IMR-90 (cell line): Measurements from ENCODE around the gene ADARB2. TPM values are rescaled to one million over a fixed set of nuclear protein-coding genes. Genes with fewer than 3 reads are reported as not detected.

Source experiments
- ATAC-seq: fragments of 200-7000 bp; cut with Tn5 transposase; 2 replicates; pipeline ENCODE4 v1.9.1; 2020; ENCODE audit warnings: low read depth, mild to moderate bottlenecking, moderate library complexity
- BruUV-seq: library from RNA; stranded (reverse); fragments of 400-500 nt; replicated peaks from 2 replicates; lab custom pipeline; 2021; lab: Mats Ljungman, UMichigan
- CTCF ChIA-PET: fragments of 300-600 bp; formaldehyde crosslinking; extraction: SDS; loops from one replicate; lab custom pipeline; 2021; ENCODE audit warnings: antibody characterized with exemption; lab: Yijun Ruan, JAX
- POLR2A ChIA-PET: fragments of 300-600 bp; sonication (Branson Sonifier 250); formaldehyde crosslinking; loops from one replicate; lab custom pipeline; 2022; ENCODE audit warnings: antibody characterized with exemption; ENCODE audit not compliant: unreplicated experiment; lab: Charles Lee
- DNase-seq: peaks from one replicate; pipeline ENCODE4 v3.0.0; 2013
- H2AFZ ChIP-seq: replicated peaks from 2 replicates; pipeline ENCODE3; 2013; ENCODE audit warnings: low read length, mild to moderate bottlenecking; ENCODE audit not compliant: poor library complexity
- H2AK5ac ChIP-seq: 2 replicates; pipeline ENCODE4 v1.6.1; 2013; ENCODE audit warnings: low read depth, low read length, inconsistent platforms
- H2AK9ac ChIP-seq: replicated peaks from 2 replicates; pipeline ENCODE3; 2013; ENCODE audit warnings: mild to moderate bottlenecking, low read depth, low read length, moderate library complexity; ENCODE audit not compliant: poor library complexity
- H2BK120ac ChIP-seq: 2 replicates; pipeline ENCODE4 v1.6.1; 2013; ENCODE audit warnings: low read depth, low read length, inconsistent platforms
- H2BK15ac ChIP-seq: 3 replicates; pipeline ENCODE4 v1.6.1; 2013; ENCODE audit warnings: low read depth, low read length, inconsistent platforms
- H2BK20ac ChIP-seq: 2 replicates; pipeline ENCODE4 v1.6.1; 2013; ENCODE audit warnings: low read depth, mild to moderate bottlenecking, inconsistent platforms, low read length, moderate library complexity
- H2BK5ac ChIP-seq: 2 replicates; pipeline ENCODE4 v1.6.1; 2013; ENCODE audit warnings: mild to moderate bottlenecking, low read depth, low read length, inconsistent platforms; ENCODE audit not compliant: poor library complexity, severe bottlenecking
- H3K14ac ChIP-seq: replicated peaks from 2 replicates; pipeline ENCODE4 v1.6.1; 2013; ENCODE audit warnings: low read depth, low read length, inconsistent platforms
- H3K18ac ChIP-seq: 2 replicates; pipeline ENCODE4 v1.6.1; 2013; ENCODE audit warnings: low read depth, low read length, control low read depth
- H3K23ac ChIP-seq: 2 replicates; pipeline ENCODE4 v1.6.1; 2013; ENCODE audit warnings: low read depth, low read length, inconsistent platforms
- H3K27ac ChIP-seq: 2 replicates; pipeline ENCODE4 v1.5.1; 2013; ENCODE audit warnings: mild to moderate bottlenecking, control low read depth, low read length; ENCODE audit not compliant: insufficient read depth
- H3K27me3 ChIP-seq: 2 replicates; pipeline ENCODE4 v1.6.1; 2013; ENCODE audit warnings: low read length; ENCODE audit not compliant: control insufficient read depth, insufficient read depth
- H3K36me3 ChIP-seq: 2 replicates; pipeline ENCODE4 v1.6.1; 2013; ENCODE audit warnings: low read length, mixed read lengths; ENCODE audit not compliant: control insufficient read depth, insufficient read depth
- H3K4ac ChIP-seq: 2 replicates; pipeline ENCODE4 v1.6.1; 2013; ENCODE audit warnings: low read depth, low read length, inconsistent platforms
- H3K4me1 ChIP-seq: 2 replicates; pipeline ENCODE4 v1.6.1; 2013; ENCODE audit warnings: low read length, mixed read lengths; ENCODE audit not compliant: control insufficient read depth, insufficient read depth
- H3K4me2 ChIP-seq: 2 replicates; pipeline ENCODE4 v1.6.1; 2013; ENCODE audit warnings: low read depth, mild to moderate bottlenecking, control low read depth, low read length, moderate library complexity
- H3K4me3 ChIP-seq: 2 replicates; pipeline ENCODE4 v1.5.1; 2013; ENCODE audit warnings: low read depth, mild to moderate bottlenecking, control low read depth, low read length, moderate library complexity; ENCODE audit not compliant: insufficient read depth
- H3K56ac ChIP-seq: 2 replicates; pipeline ENCODE4 v1.6.1; 2013; ENCODE audit warnings: low read length, inconsistent platforms; ENCODE audit not compliant: insufficient read depth; ENCODE audit errors: extremely low read depth
- H3K79me1 ChIP-seq, 2 experiments: 2 replicates each; pipeline ENCODE4 v1.6.1; 2013; ENCODE audit warnings: low read length in 2 of 2, inconsistent platforms in 1 of 2, low read depth in 1 of 2
- H3K9ac ChIP-seq: 2 replicates; pipeline ENCODE4 v1.6.1; 2013; ENCODE audit warnings: low read depth, low read length, control low read depth
- H3K9me1 ChIP-seq: 2 replicates; pipeline ENCODE4 v1.6.1; 2013; ENCODE audit warnings: low read length, inconsistent platforms; ENCODE audit not compliant: insufficient read depth
- H3K9me3 ChIP-seq: 2 replicates; pipeline ENCODE4 v1.6.1; 2013; ENCODE audit warnings: low read length; ENCODE audit not compliant: control insufficient read depth, insufficient read depth
- H4K20me1 ChIP-seq: 2 replicates; pipeline ENCODE4 v1.6.1; 2013; ENCODE audit warnings: low read length, inconsistent platforms; ENCODE audit not compliant: insufficient read depth
- H4K5ac ChIP-seq: 2 replicates; pipeline ENCODE4 v1.6.1; 2013; ENCODE audit warnings: mild to moderate bottlenecking, low read depth, low read length, control low read depth
- H4K8ac ChIP-seq, 2 experiments: 2 replicates each; pipeline ENCODE4 v1.6.1; 2013; ENCODE audit warnings: low read depth in 2 of 2, low read length in 2 of 2, control low read depth in 1 of 2, inconsistent platforms in 1 of 2
- H4K91ac ChIP-seq: 2 replicates; pipeline ENCODE4 v1.6.1; 2013; ENCODE audit warnings: low read depth, low read length, inconsistent platforms; ENCODE audit not compliant: insufficient read depth
- CHD1 ChIP-seq: IDR thresholded peaks from 2 replicates; pipeline ENCODE4 v1.6.1; 2012; ENCODE audit warnings: low read depth, low read length, improper control_type of control experiment
- MAZ ChIP-seq: IDR thresholded peaks from 2 replicates; pipeline ENCODE4 v1.6.1; 2012; ENCODE audit warnings: low read depth, mild to moderate bottlenecking, low read length, improper control_type of control experiment, moderate library complexity, borderline replicate concordance
- RAD21 ChIP-seq: IDR thresholded peaks from 2 replicates; pipeline ENCODE4 v1.6.1; 2012; ENCODE audit warnings: low read length, improper control_type of control experiment
- WGBS, 2 experiments: methylation state at CpG; one replicate each; pipeline versions ENCODE4 v1.1.5 to v1.1.7; 2013; ENCODE audit warnings: missing lambda C conversion rate in 2 of 2; ENCODE audit not compliant: insufficient read length in 1 of 2; ENCODE audit errors: extremely low coverage in 2 of 2; 5-methylcytosine and 5-hydroxymethylcytosine counted together
- dilution Hi-C: fragments of 300-500 bp; cut with HindIII; formaldehyde crosslinking; loops from one replicate; pipeline ENCODE4 v1.14.3; 2018; ENCODE audit warnings: low sequenced_read_pairs; ENCODE audit not compliant: unreplicated experiment
- in situ Hi-C: fragments of 300-500 bp; cut with MboI; formaldehyde crosslinking; loops from 3 replicates; pipeline ENCODE4 v1.14.3; 2019; ENCODE audit warnings: low sequenced_read_pairs, inconsistent platforms, mixed read lengths
- intact Hi-C: fragments of 100-400 bp; cut with micrococcal nuclease; formaldehyde crosslinking; loops from 2 replicates; pipeline ENCODE4 v1.10.0; 2022
- polyA plus RNA-seq, 3 experiments: library from polyadenylated mRNA; depleted of rRNA; stranded (reverse); fragments of >200 nt; gene quantifications; 2 replicates each; pipeline ENCODE4 v1.2.3, GENCODE V29; 2012; ENCODE audit warnings: low replicate concordance in 1 of 3
- total RNA-seq: library from RNA; depleted of rRNA; stranded (reverse); fragments of >200 nt; gene quantifications from 2 replicates; pipeline ENCODE4 v1.2.3, GENCODE V29; 2012

Gene ADARB2
- total and polyA plus RNA-seq, 2 of the 4 experiments (the other 2 are of a cell fraction) = not detected

DNA sequence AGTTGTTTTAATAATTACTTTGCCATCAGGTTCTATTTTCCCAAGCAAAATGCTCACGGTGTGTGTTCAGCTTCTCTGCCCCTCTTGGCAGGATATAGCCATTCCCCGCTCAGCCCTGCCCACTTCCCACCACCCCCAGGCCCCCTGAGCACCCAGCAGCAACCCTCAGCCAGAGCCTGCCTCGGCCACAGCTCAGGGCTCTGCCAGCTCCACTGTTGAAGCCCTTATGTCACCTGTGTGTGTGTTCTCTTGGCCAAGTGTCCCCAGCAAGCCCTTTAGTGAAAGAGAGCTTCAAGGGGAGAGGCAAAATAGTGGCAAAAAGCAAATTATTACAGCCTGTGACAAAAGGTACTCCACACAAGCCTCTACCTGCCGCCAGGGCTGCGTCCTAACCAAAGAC lies 275.3 kb downstream of the ADARB2 start:
- no peak for DNase-seq
- in situ Hi-C loops (no loop called here), dilution Hi-C loops (no loop called here), intact Hi-C loops (no loop called here)
- Histone ChIP-seq H2AFZ (no peak overlapping the region), H2BK120ac (no peak overlapping the region), H4K20me1 (no peaks in the 10 kb centered on the region), H3K36me3 (no peaks in the 10 kb centered on the region), H4K5ac (no peak overlapping the region), H3K9me3 (peaks cover 34% of the 10 kb centered on the region), H3K4ac (no peak overlapping the region), H3K18ac (no peak overlapping the region), H3K9me1 (no peaks in the 10 kb centered on the region), H2BK5ac (no peak overlapping the region), H3K14ac (no peak overlapping the region), H2BK20ac (no peak overlapping the region), H2BK15ac (no peak overlapping the region), H3K27ac (no peak overlapping the region), H4K91ac (no peak overlapping the region), H3K56ac (no peak overlapping the region), H3K9ac (no peak overlapping the region), H3K4me2 (no peak overlapping the region), H2AK5ac (no peak overlapping the region), H3K23ac (no peak overlapping the region), H2AK9ac (no peak overlapping the region), H3K4me3 (no peak overlapping the region), H3K79me1 (no peaks in the 10 kb centered on the region), H3K4me1 (no peaks in the 10 kb centered on the region), H3K27me3 (no peaks in the 10 kb centered on the region), H4K8ac (no peak overlapping the region)
- no CpG with 5 or more reads among the region's 5 CpGs for WGBS, 2 experiments
- POLR2A ChIA-PET = no interaction called here
- BruUV-seq = no TSS peak
- CTCF ChIA-PET = no interaction called here
- TF ChIP-seq RAD21 (no peak), MAZ (no peak), CHD1 (no peak)
- no peak for ATAC-seq
